Activated CD4-positive, alpha-beta T cell treated with anti-CD3 and anti-CD28 coated beads, Interleukin-2, Interleukin-4, amounts not matched to agents 100 ng/mL and 50 ng/mL, durations not matched to agents 16 hours and 8 hours (primary cell): Measurements from ENCODE around the gene ATP2A2.
A peak's percentile ranks its signal among the peaks of the same experiment; 100 is the strongest.

Experiments
- DNase-seq: peaks from one replicate; pipeline ENCODE4 v3.0.0-alpha.2; 2020; ENCODE audit warnings: low spot score

The ATP2A2 gene

DNA sequence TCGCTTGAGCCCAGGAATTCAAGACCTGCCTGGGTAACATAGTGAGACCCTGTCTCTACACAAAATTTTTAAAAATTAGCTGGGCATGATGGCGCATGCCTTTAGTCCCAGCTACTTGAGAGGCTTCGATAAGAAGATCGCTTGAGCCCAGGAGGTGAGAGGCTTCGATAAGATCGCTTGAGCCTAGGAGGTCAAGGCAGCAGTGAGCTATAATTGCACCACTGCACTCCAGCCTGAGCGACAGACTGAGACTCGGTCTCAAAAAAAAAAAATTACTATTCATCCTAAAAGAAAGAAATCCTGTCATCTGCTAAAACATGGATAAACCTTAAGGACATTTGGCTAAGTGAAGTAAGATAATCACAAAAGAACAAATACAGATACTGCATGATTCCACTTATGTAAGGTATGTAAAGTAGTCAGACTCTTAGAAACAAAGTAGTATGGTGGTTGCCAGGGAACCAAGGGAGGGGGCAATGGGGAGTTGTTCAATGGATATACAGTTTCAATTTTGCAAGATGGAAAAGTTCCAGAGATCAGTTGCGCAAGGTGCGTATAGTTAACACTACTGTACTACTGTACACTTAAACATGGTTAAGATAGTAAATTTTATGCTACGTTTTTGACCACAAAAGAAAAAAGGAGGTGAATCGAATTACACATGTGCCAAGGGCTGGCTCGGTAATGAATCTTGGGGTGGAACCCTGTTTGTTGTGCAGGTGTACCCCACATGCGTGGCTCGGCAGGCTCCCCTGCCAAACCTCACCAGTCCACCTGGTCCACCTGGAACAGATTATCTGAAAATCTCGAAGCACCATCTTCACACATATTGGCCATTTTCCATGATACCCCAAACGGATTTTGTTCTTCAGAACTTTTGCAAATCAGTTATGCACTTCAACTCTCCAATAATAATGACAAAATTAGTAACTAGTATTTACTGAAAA, 18.3 kb upstream of the ATP2A2 start:
- no peak for DNase-seq

DNA sequence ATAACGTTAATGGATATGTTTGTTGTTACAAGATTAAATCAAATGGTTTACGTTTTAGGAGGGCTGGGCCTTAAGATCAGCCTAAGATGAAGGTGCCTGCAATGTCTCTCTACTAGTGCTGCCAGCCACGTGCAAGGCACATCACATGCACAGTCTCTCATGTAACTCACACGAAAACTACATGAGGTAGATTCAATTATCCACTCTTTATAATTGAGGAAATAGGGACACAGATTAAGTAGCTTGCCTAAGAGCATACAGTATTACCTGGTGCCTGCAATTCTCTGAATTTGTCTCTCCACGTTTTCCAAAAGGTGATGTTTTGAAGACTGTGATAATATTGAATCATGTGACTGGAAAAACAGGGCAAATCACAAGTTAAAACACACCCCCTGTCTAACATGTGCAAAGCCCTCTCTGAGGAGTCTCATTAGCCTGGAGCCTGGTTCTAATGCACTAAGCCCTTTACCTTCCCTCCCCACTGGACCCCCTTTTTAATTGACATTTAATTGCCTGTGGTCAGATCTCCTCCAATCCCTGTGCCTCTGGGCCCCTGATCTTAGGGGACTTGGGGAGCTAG, 14.6 kb upstream of the ATP2A2 start:
- DNase-seq, result no peak

DNA sequence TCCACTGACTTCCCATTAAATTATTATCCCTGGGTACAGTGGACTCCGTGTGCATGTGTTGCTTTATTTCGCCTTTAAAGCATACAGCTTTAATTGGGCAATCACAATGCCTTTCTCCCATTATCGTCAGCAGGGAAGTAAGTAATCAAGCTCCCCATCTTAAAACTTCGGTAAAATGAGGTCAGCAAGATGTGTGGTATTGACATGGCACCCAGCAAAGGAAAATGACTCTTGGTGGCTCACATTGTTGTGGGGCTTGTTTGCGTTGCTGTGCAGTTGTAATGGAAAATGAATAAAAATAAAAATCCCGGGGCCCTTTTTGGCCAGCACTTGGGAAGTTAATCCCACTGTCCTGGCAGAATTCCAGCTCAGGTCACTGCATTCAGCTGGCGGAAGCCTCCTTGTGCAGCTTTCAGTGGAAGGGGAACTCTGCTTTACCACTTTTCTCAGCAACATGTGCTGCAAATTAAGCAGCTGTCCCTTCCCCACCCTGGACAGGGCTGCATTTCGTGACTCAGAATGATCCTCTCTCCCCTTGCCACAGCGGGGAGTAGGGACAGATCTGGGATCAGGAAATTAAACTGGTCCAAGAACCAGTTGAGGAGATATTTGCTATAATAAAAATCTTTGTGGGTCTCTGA, 13.9 kb upstream of the ATP2A2 start:
- DNase-seq, result no peak

DNA sequence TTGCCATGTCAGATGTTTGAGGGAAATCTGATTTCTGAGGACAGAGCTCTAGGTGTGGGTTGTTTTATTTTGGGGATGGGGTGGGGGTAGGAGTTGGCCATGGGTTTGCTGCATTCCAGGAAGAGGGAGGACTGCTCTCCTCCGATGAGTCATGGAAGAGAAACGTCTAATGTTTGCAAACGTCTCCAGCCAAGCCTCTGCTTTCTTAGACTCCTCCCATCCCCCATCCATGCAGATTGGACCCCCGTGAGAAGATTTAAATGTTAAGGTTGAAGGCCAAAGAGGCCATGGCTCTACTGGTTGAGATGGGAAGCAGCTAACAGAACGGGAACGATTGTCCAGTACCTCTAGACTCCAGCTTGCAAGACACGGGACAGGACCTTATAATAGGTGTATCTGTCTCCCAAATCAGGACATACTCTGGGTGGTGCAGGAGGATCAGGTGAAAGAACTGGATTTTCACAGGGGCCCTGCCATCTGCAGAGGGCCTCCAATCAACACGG, 11.4 kb upstream of the ATP2A2 start:
- DNase-seq, result no peak

DNA sequence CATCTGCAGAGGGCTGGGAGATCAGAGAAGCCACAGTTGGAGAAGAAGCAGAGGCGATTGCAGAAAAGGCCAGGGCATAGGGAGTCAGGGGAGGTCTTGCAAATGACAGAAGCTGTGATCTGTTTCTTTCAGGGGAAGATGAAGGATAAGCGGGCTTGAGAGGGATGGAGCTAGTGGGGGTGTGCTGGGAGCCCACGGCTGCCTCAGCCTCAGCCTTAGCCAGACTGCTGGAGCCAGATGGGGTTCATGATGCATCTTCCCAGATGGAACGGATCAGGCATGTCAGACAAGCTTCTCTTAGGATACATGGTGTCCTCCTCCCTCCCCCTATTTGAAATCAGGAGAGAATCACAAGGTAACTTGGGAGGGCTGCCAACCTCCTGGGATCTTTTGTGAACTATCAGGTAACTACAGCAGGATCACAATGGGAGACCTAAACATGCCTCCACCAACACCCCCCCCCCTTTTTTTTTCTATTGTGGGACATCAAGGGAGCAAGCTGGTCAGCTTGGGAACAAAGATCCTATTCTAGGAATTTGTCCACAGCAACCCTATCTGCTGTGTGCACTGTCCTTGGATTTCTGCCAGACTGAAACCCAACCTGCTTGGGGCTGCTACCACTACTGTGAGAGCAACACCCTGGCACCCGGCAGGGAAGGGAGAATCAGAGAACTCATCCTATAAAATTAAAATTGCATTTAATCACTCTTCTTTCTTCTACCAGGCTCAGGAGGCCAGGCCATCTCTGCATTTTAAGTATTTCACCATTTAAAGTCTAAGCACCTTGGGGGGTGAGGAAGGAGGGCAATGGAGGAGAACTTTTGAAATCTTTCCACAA, 10.7 kb upstream of the ATP2A2 start:
- DNase-seq, result no peak

DNA sequence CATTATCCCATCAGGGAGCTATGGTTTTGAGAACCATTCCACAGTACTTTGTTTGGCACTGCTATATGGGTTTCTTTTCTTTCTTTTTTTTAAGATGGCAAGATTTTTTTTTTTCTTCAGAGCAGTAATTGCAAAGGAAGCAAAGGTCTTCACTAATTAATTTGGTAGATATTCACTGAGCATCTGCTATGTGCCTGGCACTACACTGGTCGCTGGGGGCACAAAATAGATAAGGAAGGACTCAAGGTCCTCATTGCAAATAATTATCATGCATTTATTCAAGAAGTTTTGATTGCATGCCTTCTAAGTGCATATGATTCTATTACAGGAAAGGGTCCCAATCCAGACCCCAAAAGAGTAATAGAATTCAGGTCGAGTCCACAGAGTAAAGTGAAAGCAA, 10.0 kb upstream of the ATP2A2 start:
- no peak for DNase-seq

DNA sequence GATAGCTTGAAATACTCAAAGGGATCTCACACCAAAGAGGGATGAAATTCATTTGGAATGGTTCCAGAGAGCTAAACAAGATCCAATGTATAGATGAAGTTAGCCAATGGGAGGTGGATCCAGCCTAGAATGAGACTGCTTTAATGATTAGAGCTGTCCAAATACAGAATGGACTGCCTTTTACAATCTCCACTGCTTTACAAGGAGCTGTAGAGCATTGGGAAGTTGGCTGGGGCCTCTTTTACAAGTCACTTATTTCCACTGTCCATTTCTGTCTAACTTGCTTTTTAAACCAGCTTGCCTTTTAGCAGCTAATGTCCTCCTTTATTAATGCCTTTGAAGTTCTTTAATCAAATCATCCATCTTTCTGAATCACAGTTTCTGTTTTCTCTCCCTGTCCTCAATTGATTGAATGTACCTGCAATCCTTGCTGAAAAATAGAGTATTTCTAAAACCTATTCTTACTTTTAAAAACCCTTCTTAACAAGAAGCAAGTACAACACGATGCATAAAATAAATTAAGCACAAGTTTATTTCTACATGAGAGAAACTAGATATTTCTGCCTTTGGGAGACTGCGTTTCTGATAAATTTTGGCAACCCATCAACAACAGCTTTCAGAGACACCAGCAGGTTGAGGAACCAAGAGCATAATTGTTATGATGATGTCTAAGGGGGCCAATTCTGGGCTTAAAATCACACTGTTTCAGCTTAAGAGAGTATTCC, 3.4 kb upstream of the ATP2A2 start:
- DNase-seq, result no peak

DNA sequence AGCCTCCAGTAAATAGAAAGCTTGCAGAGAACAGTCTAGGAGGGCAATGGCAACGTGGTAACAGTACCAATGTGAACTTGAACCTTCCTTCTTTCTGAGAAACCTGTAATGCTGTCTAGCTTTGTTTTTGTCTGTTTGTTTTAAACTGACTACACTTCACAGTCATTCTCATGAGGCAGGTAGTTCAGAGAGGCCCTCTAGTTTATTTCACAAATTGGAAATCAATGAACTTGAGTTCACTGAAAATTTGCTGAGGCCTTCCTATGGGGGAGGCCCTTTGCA, 2.9 kb upstream of the ATP2A2 start:
- DNase-seq, result no peak

DNA sequence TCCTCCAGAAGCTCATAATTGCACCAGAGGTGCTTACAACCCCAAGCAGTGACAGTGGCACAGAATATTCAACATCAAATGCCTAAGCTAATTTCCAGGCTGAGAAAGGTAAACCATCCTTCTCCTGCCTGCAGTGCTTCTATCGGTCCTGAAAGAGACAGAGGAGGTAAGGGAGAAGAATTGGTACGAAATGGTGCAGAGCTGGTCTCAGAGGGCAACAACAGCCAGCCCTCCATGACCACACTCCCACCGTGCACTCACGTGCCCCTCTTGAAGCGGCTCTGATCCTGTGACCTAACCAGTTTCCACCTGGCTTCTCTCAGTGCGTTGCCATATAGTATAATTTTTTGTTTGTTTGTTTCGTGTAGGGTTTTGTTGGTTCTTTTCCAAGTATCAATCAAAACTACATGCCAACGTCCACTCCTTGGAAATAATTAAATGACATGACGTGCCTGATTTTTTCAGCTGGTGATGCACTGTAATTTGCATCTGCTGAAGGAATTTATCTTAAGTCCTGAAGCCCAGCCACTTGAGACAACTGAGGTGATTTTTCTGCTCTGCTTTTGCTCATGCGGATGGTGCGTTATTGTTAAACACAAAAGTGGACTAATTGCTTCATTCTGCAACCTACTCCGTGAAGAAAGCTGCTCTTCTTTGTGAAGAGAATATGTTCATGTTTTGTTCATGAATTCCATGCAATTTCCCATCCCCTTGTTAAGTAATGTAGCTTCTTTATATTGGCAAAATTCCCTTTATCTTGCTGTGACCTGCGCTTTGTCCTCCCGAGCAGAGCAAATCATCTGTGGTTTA, 1.3 kb upstream of the ATP2A2 start:
- DNase-seq, result no peak

DNA sequence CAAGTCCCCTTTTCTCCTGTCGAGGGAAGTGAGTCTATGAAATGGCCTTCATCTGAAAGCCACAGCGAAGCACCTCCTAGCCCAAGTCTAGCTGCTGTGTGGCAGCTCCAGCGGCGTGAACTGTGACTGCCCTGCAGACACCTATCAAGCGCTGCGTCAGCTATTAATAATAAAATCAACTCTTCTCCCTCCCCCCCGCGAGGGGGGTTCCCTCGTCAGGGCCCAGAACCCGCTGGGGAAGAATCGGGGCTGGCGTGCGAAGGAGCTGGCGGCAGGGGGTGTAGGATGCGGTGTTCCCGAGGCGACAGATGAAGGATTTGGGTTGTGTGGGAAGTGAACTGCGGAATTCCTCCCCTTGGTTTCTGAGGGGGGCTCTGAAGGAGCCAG, 662 bp upstream of the ATP2A2 start:
- DNase-seq, result peak; percentile 25

DNA sequence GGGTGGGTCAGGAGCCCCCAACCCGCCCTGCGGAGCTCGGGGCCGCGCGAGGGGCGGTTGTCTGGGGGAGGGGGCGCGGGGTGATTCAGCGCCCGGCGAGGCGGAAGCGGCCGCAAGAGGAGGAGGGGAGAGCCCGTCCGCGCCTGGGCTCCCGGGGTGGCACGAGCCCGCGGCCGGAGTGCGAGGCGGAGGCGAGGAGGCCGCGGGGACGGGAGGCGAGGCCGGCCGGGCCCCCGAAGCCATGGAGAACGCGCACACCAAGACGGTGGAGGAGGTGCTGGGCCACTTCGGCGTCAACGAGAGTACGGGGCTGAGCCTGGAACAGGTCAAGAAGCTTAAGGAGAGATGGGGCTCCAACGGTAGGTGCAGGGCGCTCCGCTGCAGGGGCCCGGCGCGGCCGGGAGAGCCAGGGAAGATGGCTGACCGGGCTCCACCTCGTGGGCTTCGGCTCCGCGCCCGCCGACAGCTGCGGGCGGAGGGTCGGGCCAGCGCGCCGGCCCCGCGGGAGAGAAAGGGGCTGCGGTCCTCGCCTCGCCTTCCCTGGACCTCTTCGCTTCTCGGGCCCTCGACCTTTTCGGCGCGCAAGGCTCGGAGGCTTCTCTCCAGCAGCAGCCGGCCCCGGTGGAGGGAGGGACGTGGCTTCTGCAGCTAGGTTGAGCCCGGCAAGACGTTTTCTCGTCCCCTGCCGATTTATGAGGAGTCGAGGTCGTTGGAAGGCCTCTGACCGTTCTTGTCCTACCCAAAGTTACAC, 677 bp downstream of the ATP2A2 start:
- peak; percentile 44 for DNase-seq

DNA sequence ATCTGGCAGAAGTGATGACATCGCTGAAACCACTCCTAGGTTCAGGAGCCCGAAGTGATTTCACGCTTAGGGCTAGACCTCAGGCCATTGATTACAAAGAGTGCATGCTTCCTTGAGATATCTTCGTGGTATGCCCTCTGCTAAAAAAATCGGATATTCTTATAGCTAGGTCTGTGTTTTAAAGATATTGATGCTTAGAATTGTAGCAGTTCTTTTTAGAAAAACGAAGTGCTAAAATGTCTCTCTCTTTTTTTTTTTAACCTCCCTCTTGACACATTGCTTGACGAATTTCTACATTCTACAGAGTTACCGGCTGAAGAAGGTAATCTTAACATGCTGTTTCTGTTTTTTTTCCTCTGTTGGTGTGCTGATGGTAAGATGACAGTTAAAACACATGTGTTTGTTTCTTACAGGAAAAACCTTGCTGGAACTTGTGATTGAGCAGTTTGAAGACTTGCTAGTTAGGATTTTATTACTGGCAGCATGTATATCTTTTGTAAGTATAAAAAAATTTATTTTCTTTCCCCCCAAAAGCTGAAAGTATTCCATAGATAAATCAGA, 1.3 kb downstream of the ATP2A2 start:
- DNase-seq, result peak; percentile 53

DNA sequence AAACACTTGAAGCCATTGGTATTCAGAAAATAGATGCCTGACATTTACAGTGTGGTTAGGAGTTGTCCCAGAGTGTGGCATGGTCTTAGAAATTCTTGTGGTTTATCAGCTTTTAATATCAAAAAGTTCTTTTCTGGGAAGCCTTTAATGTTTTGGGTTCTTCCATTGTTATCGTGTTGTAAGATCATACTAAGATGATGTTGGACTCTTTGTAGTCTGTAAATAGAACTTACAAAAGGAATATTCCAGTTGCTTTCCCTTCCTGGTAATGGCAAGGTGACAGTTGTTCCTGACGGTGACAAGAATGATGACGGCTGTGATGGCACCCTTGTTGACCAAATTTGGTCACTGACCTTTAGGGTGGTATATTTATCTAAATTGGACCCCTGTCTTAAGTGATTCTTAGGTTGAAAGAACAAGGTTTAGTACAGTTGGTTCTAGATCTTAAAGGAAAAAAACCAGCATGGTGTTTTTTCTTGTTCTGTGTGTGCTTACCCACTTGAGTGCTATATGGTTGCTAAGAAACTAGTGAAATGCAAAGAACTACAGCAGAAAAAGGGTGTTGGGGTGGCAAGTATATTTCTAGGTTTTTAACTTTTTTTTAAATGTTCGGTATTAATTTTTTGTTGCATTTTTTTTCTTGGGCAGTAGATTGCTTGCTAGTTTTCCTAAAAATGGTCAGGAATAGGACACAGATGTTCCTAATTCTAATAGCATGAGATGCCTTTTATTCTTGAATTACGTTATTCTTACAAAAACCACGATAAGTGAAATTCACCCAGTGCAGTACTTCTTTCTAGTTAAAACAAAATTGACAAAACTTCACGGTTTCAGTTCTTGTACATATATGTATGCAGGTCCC, 2.1 kb downstream of the ATP2A2 start:
- no peak for DNase-seq

DNA sequence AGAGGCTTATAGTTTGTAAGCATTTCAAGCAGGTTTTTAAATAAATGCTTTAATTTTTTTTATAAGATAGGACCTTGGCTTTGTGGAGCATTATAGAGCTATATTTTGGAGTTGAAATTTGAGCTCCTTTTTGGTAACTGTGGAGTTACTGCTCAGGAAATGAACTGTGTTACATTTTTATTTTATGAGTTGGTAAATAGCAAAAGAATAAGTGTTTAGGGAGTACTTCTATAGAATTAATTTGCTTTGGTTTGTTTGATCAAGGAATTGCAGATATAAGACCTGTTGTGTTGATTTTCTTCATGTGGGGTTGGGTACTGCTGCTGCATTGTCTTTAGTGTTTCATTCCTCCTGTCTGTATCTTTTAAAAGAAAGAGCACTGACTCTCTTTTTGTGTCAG, 3.5 kb downstream of the ATP2A2 start:
- DNase-seq, result no peak

DNA sequence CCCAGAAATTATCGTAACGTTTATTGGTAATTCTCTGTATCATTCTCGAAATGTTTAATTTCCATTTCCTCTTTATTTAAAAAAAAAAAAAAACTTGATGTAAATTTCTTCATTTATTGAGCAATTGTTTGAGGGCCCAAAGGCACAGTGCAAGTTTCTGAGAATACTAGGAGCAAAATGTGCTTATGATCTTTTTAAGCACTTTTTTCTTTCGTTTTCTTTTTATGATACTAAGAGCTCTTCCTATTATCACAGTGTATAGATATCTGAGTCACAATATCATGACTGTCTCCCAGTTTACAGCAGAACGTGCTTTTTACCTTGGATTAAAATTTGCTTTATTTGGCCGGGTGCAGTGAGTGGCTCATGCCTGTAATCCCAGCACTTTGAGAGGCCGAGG, 5.6 kb downstream of the ATP2A2 start:
- DNase-seq, result no peak

DNA sequence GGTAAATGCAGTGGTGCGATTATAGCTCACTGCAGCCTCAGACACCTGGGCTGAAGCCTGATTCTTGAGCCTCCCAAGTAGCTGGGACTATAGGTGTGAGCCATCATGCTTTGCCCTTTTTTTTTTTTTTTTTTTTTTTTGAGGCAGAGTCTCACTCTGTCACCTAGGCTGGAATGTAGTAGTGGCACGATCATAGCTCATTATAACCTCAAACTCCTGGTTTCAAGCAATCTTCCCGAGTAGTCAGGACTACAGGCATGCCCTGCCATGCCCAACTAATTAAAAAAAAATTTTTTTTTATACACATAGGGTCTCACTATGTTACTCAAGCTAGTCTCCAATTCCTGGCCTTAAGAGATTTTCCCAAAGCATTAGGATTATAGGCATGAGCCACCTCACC, 6.9 kb downstream of the ATP2A2 start:
- DNase-seq, result no peak

DNA sequence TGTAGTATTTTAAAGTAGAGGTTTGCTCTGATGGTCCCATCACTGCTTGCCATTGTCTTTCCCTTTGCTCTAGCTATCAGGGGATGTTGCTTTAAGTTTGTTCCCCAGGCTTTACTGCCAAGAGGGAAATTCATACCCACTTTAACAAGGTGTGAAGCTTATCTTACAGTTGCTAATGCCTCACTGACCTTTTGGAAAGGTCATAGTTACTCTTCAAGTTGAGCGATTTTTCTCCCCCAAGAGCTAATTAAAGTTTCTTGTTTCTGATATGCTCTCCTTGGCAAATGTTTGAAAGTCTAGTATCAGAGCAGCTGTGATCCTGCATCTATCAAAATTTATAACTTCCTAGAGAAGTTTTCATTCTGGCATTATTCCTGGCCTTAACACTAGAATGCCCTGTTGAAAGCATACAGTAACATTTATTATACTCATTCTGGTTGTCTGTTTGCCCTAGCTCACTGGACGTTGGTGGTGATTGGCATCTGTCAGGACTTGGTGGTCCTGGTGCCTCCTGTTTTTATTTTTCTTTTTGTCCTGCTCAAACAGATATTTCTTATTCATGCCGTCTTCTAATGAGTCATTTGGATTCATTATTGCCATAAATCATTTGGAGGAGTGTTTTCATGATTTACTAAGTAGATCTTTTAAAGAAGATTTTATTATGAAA, 8.1 kb downstream of the ATP2A2 start:
- no peak for DNase-seq

DNA sequence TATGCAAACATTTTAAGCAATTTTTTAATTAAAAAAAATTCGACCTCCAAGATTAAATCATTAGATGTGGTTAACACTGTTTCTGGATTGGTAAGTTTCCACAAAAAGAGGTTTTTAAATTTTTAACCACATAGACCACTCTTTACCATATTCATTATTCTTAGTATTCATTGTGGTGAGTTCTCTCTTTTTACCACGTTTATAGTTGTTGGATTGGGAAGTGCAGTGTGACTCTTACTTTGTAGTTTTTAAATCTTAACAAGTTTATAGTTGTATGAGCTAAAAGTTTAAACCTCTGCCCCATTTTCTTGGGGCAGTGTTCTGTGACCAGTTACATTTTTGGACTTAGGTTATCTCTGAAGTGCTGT, 8.6 kb downstream of the ATP2A2 start:
- no peak for DNase-seq
